HG02642 (cell line): ENCODE results near the gene JPH2.

Experiments
- ATAC-seq: cut with Tn5 transposase; IDR thresholded peaks from one replicate; pipeline ENCODE4 v1.9.1; 2021; ENCODE audit warnings: mild to moderate bottlenecking; ENCODE audit not compliant: unreplicated experiment, poor library complexity

JPH2 gene

DNA sequence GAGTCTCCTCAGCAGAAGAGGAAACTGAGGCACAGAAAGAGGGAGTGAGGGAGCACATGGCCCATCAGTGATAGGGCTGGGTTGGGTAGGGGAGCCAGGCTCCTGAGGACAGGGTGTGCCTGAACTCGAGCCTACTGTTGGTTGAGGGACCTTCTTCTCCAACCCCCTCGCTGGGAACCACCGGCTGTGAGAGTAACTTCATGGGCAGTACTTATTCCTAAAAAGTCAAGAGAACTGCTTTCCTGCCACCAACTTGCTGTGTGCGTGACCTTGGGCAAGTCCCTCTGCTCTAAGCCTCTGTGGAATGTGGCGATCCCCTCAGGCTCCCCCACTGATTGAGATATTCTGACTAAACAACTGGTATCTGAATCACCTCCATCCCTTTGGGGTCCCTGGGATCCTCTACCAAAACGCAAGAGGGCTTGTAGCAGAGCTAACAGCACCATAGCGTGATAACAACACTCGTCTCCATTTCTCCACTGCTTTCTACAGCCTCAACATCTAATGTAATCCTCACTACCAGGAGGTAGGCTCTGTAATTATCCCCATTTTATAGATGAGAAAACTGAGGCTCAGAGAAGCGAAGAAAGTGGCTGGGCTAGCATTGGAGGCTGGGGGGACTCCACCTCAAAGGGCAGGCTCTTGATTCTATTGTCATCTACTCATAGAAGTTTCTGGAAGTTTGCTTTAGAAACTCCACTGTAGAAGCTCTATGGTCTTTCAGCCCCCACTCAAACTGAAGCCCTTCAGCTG lies 76.0 kb downstream of the JPH2 start:
- no peak for ATAC-seq

DNA sequence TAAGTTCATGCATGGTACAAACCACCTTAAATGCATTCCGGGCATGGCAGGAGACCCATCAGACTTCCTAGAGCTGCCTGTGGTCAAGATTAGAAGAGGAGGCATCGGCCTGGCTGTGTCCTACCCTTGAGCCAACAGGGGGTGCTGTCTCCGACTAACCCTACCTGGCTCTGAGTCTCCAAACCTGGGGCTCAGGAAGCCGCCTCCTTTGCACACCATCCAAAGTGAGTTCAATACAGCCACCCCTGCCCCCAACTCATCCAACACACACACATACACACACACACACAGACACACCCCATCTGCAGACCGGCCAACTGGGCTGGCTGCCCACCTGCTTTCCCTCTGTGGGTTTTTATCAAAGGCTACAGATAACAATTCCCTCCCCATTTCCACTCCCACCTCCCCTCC lies 77.0 kb downstream of the JPH2 start:
- no peak for ATAC-seq

DNA sequence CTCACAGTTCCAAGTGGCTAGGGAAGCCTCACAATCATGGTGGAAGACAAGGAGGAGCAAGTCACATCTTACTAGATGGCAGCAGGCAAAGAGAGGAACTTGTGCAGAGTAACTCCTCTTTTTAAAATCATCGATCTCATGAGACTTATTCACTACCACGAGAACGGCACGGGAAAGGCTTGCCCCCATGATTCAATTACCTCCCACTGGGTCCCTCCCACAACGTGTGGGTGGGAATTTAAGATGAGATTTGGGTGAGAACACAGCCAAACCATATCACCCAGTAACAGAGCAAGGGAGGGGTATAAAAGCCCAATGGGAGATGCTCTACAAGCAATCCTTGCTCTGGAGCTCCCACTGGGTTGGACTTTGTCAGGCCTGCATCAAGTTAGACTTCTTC lies 80.4 kb downstream of the JPH2 start:
- ATAC-seq = no peak

DNA sequence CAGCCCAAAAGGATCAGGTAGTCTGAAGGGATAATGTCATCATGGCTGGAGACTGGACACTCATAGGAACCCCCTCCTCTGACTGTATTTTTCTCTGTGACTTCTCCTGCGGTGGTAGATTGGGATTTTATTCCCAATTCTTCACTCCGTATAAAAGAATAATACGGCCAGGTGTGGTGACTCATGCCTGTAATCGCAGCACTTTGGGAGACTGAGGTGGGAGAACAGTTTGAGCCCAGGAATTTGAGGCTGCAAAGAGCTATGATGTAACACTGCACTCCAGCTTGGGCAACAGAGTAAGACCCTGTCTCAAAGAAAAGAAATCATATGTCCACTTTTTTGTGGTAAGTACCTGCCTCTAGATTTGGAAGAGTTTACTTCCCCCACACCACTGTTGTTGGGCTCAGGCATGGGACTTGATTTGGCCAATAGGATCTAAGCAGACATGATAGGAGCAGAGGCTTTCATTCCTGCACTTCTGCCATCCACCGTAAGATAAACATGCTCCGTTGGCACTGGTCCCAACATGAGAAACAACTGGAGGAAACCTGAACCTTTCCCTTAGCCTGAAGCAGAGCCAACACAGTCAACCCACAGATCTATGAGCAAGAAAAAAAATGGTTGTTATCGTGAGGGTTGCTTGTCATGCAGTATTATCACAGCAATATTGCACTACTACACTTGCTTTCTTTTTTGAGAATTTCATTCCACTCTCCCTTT lies 82.0 kb downstream of the JPH2 start:
- no peak for ATAC-seq

DNA sequence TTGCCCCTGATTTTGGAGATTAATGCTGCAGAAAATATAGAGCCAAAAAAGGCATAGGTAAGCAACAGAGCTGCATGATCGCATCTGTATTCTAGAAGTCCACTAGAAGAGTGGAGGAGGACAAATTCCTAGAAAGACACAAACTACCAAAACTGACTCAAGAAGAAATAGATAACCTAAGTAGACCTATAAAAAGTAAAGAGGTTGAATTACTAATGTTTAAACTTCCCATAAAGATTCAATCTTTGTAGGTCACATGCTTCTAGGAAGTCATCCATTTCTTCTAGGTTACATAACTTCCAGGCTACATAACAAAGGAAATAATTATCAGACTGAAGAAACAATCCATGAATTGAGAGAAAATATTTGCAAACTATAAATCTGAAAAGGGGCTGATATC lies 84.4 kb downstream of the JPH2 start:
- no peak for ATAC-seq

DNA sequence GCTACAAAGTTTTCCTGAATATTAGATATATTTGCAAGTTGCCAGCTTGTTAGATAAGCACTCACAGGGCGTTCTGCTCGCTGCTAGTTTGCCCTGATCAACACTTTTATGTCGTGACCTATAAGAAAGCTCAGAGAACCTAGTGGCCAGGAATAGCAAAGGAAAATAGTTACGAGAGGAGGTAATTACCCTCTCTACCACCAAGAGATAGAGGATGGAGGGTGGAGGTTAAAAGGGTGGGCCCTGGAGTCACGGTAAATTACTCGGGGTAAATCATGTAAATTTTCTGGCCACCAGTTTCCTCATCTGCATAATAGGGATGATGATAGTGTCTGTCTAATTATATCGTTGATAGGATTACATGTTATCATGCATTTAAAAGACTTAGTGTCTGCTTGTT lies 87.2 kb downstream of the JPH2 start:
- no peak for ATAC-seq

DNA sequence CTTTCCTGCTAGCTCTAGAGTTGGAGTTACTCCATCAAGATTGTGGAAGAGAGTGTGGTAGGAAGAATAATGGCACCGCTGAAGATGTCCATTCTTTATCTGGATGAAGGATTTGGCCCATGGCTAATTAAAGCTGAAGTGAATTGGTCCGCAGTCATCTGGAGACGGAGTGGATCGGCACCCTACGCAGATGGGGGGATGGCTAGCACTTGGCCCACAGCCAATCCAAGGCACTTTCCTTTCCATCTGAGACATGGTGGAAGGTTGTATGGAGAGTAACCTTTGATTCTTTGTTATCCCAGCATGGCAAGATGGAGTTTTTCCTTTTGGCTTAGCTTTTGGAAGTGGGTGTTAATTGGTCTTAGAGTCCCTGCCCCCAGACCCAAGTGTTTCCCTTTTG lies 88.3 kb downstream of the JPH2 start:
- no peak for ATAC-seq

DNA sequence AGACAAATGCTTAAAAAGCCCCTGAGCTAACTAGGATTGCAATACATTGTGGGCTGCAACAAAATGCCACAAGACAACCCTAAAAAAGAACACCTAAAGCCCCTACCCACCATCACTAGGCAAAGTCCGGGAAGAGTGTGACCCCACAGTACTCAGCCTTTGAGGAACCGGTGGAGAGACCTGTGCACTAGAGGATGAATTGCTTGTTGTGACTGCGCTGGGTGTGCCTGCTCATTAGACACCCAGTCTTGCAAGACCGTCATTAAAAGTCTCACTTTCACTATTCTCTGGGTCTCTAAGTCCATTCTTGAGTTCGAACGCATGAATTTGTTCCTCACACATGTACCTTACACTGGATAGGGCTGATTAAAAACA lies 88.7 kb downstream of the JPH2 start:
- ATAC-seq = no peak

DNA sequence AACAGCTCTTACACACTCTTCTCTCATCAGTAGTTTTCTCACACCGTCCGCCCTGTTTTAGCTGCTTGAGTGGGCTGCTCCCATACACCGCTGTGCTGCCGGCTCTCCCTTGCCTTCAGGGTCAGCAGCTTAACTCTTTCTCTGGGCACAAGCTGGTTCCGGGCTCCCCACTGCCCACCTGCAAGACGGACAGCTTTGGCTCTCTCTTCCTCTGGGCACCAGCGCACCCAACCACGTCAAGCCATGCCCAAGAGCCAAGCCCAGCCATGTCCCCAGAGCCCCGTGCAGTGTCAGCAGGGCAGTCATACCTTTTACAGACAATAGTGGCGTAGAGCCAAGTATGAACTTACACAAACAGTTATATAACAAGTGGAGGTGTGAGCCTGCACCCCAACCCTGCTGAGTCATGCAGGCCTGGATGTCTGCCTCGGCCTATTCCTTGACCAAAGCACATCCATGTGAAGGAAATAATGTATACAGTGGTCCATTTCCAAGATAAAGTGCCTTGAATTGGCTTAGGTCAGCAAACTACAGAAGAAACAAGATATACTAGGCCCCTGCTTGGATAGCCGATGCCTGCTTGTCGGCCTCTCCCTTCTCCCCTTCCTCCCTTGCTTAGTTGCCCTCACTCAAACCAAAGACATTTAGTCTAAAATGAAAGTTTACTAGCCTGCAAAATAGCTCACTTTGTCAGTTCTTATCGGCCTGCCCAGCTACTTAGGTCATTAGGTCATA lies 89.3 kb downstream of the JPH2 start:
- no peak for ATAC-seq

DNA sequence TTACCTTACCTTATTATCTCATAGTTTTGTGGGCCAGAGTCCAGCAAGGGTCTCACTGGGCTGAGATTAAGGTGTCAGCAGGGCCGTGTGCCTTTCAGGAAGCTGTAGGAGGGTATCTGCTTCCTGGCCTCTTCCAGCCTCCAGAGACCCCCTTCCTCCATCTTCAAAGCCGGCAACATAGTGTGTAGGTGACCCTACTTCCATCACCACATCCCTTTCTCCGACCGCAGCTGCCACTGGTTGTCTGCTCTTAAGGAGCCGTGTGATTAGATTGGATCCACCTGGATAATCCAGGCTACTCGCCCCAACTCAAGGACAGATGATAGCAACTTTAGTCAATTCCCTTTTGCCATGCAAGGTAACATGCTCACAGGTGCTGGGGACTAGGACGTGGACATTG lies 91.2 kb downstream of the JPH2 start:
- ATAC-seq = no peak

DNA sequence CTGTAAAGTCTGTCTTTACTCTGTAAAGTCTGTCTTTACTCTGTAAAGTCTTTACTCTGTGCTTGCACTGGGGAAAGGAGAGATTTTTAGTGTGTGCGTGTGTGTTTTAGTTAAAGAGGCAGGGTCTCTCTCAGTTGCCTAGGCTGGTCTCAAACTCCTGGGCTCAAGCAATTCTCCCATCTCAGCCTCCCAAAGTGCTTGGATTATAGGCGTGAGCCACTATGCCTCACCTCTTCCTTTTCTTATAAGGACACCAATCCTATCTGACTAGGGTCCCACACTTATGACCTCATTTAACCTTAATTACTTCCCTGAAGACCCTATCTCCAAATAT lies 93.8 kb downstream of the JPH2 start:
- ATAC-seq = no peak

DNA sequence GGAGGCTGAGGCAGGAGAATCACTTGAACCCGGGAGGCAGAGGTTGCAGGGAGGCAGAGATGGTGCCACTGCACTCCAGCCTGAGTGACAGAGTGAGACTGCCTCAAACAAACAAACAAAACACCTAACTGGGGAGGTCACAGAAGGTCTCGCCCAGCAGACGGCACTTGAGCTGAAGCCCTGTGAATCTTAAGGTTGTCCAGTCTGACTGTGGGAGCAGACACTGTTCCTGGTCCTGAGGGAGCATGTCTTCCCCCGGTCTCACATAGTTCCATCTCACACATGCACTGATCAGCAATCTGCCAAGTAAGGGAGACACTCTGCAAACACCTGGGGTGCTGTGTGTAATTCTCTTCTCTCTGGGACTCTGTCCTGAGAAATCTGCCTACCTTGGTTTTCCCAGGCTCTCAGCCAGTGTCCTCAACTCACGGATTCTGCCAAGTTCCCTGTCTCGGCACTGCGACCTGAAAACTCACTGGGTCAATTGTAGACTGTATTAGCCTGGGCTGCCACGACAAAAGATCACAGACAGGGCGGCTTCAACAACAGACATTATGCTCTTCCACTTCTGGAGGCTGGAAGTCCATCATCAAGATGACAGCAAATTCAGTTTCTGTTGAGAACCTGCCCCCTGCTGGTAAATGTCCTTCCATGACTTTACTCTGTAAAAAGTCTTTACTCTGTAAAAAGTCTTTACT lies 94.3 kb downstream of the JPH2 start:
- no peak for ATAC-seq

DNA sequence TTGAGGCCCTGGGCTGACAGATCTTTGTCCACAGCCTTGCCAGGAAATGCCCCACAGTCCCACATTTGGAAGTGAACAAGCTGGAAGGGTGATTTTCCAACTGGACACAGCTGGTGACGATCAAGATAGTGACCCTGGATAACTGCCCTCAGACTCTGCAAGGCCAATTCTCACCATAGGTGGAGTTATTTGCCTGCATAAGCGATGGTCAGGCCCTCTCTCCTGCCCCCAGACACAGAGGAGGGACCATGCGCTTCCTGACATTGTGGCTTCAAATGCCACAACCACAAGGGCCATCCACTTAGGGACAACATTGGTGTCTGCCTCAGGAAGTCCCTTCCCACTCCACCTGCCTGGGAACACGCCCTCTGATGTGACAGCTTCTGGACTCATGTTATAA lies 96.0 kb downstream of the JPH2 start:
- no peak for ATAC-seq

DNA sequence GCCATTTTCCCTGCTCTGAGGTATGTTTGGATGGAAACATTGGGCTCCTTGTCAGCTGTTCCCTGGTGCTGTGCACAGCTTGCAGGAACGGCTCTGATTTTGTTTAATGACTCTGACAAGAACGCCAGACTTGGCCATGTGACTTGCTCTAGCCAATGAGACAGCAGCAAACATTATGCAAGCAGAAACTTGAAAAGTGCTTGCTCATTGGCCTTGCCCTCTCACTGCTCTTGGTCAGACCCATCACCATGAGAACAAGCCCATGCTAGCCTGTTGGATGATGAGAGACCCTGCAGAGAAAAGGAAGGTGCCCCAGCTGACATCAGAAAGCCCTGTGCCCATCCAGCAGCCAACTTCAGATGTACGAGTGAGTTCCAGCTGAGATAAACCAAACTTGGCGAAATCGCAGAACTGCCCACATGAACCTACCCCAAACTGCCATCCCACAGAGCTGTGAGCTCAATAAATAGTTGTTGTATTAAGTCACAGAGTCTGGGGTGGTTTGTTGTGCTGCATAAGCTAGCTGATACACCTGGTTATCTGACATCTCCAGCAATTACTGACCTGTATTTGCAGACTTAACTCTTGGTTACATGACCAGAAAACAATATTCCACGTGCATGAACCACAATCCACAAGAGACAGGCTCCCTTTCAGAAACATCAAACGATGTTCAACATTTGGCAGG lies 96.9 kb downstream of the JPH2 start:
- no peak for ATAC-seq

DNA sequence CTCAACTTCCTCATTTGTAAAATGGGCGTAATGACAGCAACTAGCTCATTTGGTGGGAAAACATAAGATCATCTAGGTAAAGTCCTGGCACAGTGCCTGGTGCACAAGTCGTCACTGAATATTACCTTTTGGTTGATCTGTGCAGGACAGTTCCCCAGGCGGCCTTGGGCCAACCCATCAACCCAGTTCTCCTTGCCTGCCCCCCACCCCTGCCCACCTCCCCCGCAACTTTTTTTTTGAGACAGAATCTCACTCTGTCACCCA lies 99.2 kb downstream of the JPH2 start:
- no peak for ATAC-seq

DNA sequence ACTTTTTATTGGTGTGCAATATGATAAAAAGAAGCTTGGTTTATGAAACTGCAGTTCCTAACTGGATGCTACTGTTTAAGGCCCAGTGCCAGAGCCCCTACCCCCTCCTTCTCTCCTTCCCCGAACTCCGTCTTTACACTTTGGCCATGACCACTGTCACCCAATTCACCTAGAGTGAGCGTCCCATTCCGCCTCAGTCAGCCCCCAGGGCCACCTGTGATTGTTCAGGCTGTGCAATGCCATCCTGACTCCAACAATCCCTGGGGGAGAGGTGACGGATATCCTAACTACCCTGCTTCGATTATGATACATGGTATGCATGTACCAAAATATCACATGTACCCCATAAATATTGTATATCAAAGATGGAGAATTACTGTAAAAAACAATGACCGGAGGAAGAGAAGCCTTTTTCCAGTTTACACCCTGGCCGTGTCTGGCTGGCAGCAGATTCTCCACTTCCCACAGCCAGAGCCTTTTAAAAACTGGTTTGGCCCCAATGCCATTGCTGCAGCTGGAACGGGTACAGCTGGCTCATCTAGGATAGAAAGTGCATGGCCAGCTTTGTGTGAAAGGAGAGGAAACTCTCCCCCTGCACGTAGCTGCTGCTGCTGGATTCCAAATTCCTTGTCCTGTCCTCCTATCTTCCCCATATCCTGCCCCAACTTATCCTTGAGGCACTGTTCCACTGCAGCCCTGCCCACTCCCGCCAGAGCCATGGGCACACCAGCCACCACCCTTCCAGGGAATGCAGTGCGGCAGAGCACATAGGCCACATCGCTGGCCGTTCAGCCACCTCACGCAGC lies 99.7 kb downstream of the JPH2 start:
- ATAC-seq = no peak

DNA sequence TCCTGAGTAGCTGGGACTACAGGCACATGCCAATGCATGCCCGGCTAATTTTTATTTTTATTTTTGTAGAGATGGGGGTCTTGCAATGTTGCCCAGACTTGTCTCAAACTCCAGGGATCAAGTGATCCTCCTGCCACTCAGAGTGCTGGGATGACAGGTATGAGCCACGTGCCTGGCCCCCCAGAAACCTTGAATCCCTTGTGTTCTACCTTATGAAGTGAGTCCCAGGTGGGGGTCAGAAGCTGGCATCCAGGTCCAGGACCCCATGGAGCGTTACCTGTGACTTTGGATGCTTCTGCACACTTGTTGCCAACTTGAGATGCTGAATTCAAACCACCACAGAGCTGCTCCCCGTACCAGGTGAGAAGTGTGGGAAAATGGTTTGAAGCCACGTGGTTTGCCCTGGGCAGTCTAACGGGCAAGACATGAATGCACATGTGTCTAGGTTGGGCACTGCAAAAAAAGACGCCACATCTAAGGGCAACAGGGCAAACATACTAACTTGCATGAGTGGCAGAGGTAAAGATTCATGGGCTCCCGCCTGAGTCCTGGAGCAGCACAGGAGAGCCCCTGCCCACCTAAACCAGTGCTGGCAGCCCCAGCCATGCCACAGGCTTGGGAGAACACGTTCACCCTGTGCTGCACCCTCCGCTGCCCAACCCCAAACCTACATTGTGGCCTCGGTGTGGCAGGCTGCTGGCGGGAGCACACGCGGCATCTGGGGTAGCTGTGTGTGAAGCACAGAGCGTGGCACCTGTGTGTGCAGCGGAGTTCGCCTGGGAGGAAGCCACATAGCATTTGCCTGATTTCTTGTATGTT lies 101.2 kb downstream of the JPH2 start:
- no peak for ATAC-seq

DNA sequence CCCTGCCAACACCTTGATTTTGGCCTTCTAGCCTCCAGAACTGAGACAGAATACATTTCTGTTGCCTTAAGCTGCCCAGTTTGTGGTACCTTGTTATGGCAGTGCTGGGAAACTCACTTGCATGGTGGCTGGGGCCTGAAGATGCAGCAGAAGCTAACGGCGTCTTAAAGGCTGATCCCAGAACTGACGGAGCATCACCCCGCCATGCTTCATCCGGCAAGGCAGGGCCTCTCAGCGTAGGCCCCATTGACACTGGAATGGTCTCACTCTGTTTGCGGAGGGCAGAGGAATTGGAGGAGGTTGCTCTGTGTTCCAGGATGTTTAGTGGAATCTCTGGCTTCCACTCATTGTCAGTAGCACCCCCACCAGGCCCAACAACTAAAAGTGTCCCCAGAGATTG lies 102.1 kb downstream of the JPH2 start:
- ATAC-seq = no peak

DNA sequence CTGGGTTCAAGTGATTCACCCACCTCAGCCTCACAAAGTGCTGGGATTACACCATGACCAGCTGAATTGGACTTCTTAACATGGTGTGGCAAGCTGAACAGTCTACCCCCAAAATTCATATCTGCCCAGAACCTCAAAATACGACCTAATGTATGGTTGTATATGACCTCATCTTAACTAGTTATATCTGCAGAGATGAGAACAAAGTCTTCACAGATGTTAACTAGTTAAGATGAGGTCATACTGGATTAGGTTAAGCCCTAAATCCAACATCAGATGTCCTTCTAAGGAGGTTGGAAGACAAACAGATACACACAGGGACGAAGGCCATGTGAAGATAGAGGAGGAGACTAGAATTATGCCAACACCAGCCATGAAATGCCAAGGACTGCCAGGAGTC lies 102.5 kb downstream of the JPH2 start:
- ATAC-seq = no peak
